ENCODE results near the gene TRO.

GRCh38 chrX:54977387-54977786, 56.8 kb downstream of the TRO start:
- no peak for TF ChIP-seq CTCF (IDR thresholded peaks at IDR 0.05)
- TF ChIP-seq POLR2A (IDR thresholded peaks at IDR 0.05), result no peak
- TF ChIP-seq EP300 (IDR thresholded peaks at IDR 0.05), result no peak
